NCI-H2171 (cell line): Measurements from ENCODE around the gene VCY.
"Not testable (repeated sequence)": the region's sequence is repeated elsewhere in the genome, so short reads cannot be mapped to it uniquely, and the experiment has no call there.

ENCODE experiments used
- DNase-seq: peaks from one replicate; lab custom pipeline; 2025; lab: John Stamatoyannopoulos, UW

VCY gene

DNA sequence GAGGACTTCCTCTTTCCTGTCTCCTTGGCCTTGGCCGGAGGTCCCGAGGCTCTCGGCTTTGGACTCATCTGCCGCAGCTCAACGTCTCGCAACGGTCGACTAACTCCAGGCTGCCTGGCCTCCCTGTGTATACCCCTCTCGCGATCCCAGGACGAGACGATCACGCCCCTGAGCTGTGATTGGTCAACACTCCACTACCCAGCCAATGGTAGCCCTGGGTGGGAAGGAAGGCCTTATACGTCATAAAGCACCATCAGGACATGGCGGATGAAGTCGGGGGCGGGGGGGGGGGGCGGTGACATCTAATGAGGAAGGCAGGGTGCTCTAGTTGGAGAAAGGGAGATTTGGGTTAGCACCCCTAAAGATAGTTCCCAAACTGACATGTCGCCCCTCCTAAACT lies at the start of gene VCY:
Gene VCY (minus strand): TSS at position 101 of the 400 bp plus-strand sequence. CDS start 33 bp downstream, at position 68.
- not testable (repeated sequence) for DNase-seq

DNA sequence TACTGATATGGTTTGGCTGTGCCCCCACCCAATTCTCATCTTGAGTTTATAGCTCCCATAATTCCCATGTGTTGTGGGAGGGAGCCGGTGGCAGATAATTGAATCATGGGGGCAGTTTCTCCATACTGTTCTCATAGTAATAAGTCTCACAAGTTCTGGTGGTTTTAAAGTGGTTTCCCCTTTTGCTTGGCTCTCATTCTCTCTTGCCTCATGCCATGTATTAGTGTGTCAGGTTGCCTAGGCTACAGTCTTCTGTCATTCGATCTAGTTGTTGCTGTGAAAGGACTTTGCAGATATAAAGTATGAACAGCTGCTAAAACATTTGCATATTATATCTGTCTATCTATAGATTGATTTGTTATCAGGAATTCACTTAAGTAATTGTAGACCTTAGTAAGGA lies 44.1 kb upstream of the VCY start:
- not testable (repeated sequence) for DNase-seq

- DNase-seq = not testable (repeated sequence)
These were observed 25.6 kb upstream of the VCY start for GRCh38 chrY:14011916-14012315.

DNA sequence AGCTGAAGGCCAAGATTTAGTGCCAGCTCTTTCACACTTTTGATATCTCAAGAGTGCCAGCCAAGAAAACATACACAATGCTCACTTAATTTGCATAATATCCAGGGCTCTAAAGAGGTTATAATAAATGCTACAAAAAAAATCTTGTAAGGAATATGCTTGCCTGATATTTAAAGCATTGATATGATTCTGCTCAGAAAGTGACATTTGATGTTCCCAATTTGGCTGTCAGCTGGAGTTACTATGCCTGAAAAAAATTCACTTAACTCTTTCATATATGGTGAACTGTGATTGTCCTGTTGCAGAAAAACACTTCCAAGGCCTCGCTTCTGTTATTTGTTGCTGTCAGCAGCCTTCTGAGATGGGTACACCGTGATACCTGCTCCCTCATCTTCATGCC lies 43.9 kb downstream of the VCY start:
- DNase-seq = not testable (repeated sequence)
